MCF 10A (cell line): ENCODE data around the gene NR2C1. TPM values are rescaled to one million over a fixed set of nuclear protein-coding genes. Genes with fewer than 3 reads are reported as not detected.

Experiments used
- BruUV-seq: library from RNA; stranded (reverse); fragments of 400-500 nt; replicated peaks from 2 replicates; lab custom pipeline; 2021; lab: Mats Ljungman, UMichigan
- CTCF ChIA-PET: fragments of 300-600 bp; sonication (Branson Sonifier 250); formaldehyde crosslinking; extraction: SDS; loops from one replicate; lab custom pipeline; 2021; ENCODE audit warnings: antibody characterized with exemption, inconsistent platforms; lab: Yijun Ruan, JAX
- POLR2A ChIA-PET: fragments of 300-600, 350-650 bp; sonication (Branson Sonifier 250); formaldehyde crosslinking; extraction: SDS; loops from one replicate; lab custom pipeline; 2020; ENCODE audit warnings: antibody characterized with exemption, inconsistent platforms; lab: Yijun Ruan, JAX
- DNase-seq: peaks from one replicate; pipeline ENCODE4 v3.0.0-alpha.2; 2018; ENCODE audit not compliant: unreplicated experiment
- H3K27ac Mint-ChIP-seq: one replicate; pipeline ENCODE4 v1.8.0; 2022; ENCODE audit warnings: mild to moderate bottlenecking, low read depth, mixed read lengths; ENCODE audit not compliant: unreplicated experiment
- H3K27me3 Mint-ChIP-seq: one replicate; pipeline ENCODE4 v1.8.0; 2022; ENCODE audit warnings: mixed read lengths; ENCODE audit not compliant: insufficient read depth, unreplicated experiment
- H3K36me3 Mint-ChIP-seq: one replicate; pipeline ENCODE4 v1.8.0; 2022; ENCODE audit warnings: mild to moderate bottlenecking, moderate library complexity, mixed read lengths; ENCODE audit not compliant: insufficient read depth, unreplicated experiment
- H3K4me1 Mint-ChIP-seq: one replicate; pipeline ENCODE4 v1.8.0; 2022; ENCODE audit warnings: mixed read lengths; ENCODE audit not compliant: insufficient read depth, unreplicated experiment
- H3K4me3 Mint-ChIP-seq: one replicate; pipeline ENCODE4 v1.8.0; 2022; ENCODE audit warnings: mild to moderate bottlenecking, moderate library complexity, mixed read lengths; ENCODE audit not compliant: unreplicated experiment
- H3K9me3 Mint-ChIP-seq: one replicate; pipeline ENCODE4 v1.8.0; 2022; ENCODE audit warnings: mixed read lengths; ENCODE audit not compliant: unreplicated experiment
- CTCF ChIP-seq: fragments of 200-600 bp; IDR thresholded peaks from one replicate; pipeline ENCODE4 v1.8.0; 2022; ENCODE audit warnings: antibody characterized with exemption, mild to moderate bottlenecking; ENCODE audit not compliant: unreplicated experiment
- intact Hi-C: fragments of 100-400 bp; cut with micrococcal nuclease; formaldehyde crosslinking; loops from 2 replicates; pipeline ENCODE4 v1.14.1; 2022
- total RNA-seq: library from RNA; stranded (reverse); gene quantifications from 2 replicates; pipeline ENCODE4 v1.2.3, GENCODE V29; 2022

NR2C1 gene
- total RNA-seq, 1 experiment from 2014 or later = 29.0 TPM

GRCh38 chr12:95114766-95115405 lies 41.5 kb upstream of the NR2C1 start:
- peaks cover 28% of the 10 kb centered on the region for H3K4me1 Mint-ChIP-seq
- no TSS peak for BruUV-seq
- no peaks in the 10 kb centered on the region for H3K9me3 Mint-ChIP-seq
- H3K4me3 Mint-ChIP-seq = no peak overlapping the region
- H3K36me3 Mint-ChIP-seq = peaks cover 36% of the 10 kb centered on the region
- no peaks in the 10 kb centered on the region for H3K27me3 Mint-ChIP-seq
- POLR2A ChIA-PET = interaction anchor here (5.6 to 5.8 kb wide), 2 partner anchors 86 to 101 kb away, joined by 44 to 158 read pairs; partner anchors contain the start of genes FGD6 and VEZT
- no peak for DNase-seq
- CTCF ChIA-PET = interaction anchor here (0.6 to 3.9 kb wide), 3 partner anchors 101 to 189 kb away, joined by 3 to 50 read pairs (median 4); partner anchors contain the start of genes FGD6 and VEZT
- intact Hi-C loops = loop anchor here (5.0 kb wide), 2 partner anchors 87 to 202 kb away; no protein-coding TSS in a partner anchor
- no peak overlapping the region for H3K27ac Mint-ChIP-seq
- no peak for TF ChIP-seq CTCF

GRCh38 chr12:95107362-95107761 lies 33.9 kb upstream of the NR2C1 start:
- no peak for DNase-seq
- H3K9me3 Mint-ChIP-seq = no peaks in the 10 kb centered on the region
- BruUV-seq = no TSS peak
- intact Hi-C loops = no loop called here
- TF ChIP-seq CTCF = no peak
- H3K36me3 Mint-ChIP-seq = peaks cover 91% of the 10 kb centered on the region
- H3K27ac Mint-ChIP-seq = no peak overlapping the region
- no peak overlapping the region for H3K4me3 Mint-ChIP-seq
- no peaks in the 10 kb centered on the region for H3K27me3 Mint-ChIP-seq
- POLR2A ChIA-PET = interaction anchor here (1.1 kb wide), 1 partner anchor 35 kb away, joined by 5 read pairs; no protein-coding TSS in a partner anchor
- CTCF ChIA-PET = no interaction called here
- H3K4me1 Mint-ChIP-seq = peaks cover 11% of the 10 kb centered on the region

GRCh38 chr12:95105540-95105939 lies 32.1 kb upstream of the NR2C1 start:
- intact Hi-C loops = no loop called here
- peak overlapping the region; percentile 49 for H3K27ac Mint-ChIP-seq
- no peak overlapping the region for H3K4me3 Mint-ChIP-seq
- H3K9me3 Mint-ChIP-seq = no peaks in the 10 kb centered on the region
- TF ChIP-seq CTCF = no peak
- DNase-seq = no peak
- ChIA-PET POLR2A (interaction anchor here (0.6 to 1.0 kb wide), 2 partner anchors 112 to 439 kb away, joined by 3 read pairs; partner anchors contain the start of genes FGD6 and VEZT), CTCF (interaction anchor here (2.5 kb wide), 1 partner anchor 32 kb away, joined by 5 read pairs; the partner anchor contains the start of gene NR2C1)
- H3K27me3 Mint-ChIP-seq = no peaks in the 10 kb centered on the region
- peaks cover 11% of the 10 kb centered on the region for H3K4me1 Mint-ChIP-seq
- BruUV-seq = no TSS peak
- peaks cover 88% of the 10 kb centered on the region for H3K36me3 Mint-ChIP-seq

GRCh38 chr12:95104919-95105452 lies 31.6 kb upstream of the NR2C1 start:
- H3K4me1 Mint-ChIP-seq = peaks cover 11% of the 10 kb centered on the region

More at GRCh38 chr12:95104919-95105452, 31.6 kb upstream of the NR2C1 start:
- Mint-ChIP-seq H3K4me3 (no peak overlapping the region), H3K27me3 (no peaks in the 10 kb centered on the region), H3K36me3 (peaks cover 90% of the 10 kb centered on the region), H3K27ac (peak overlapping the region; percentile 49), H3K9me3 (no peaks in the 10 kb centered on the region)
- intact Hi-C loops = loop anchor here (5.0 kb wide), 1 partner anchor 112 kb away; the partner anchor contains the start of genes FGD6 and VEZT
- no TSS peak for BruUV-seq
- TF ChIP-seq CTCF = no peak
- DNase-seq = no peak
- ChIA-PET POLR2A (interaction anchor here (0.6 to 1.4 kb wide), 3 partner anchors 32 to 153 kb away, joined by 3 to 6 read pairs (median 3); partner anchors contain the start of genes FGD6, NR2C1 and VEZT), CTCF (interaction anchor here (0.6 to 2.5 kb wide), 5 partner anchors 11 to 466 kb away, joined by 3 to 7 read pairs (median 5); partner anchors contain the start of gene NR2C1)
